K562 (cell line): ENCODE data around the gene NEMP2. TPM values are rescaled to one million over a fixed set of nuclear protein-coding genes. Genes with fewer than 3 reads are reported as not detected.

Experiments
- ATAC-seq: fragments of 200-7000 bp; cut with Tn5 transposase; 3 replicates; pipeline ENCODE4 v1.9.1; 2020; ENCODE audit warnings: moderate library complexity
- BruUV-seq: library from RNA; stranded (reverse); fragments of 400-500 nt; replicated peaks from 2 replicates; lab custom pipeline; 2021; lab: Mats Ljungman, UMichigan
- CTCF ChIA-PET: fragments of 300-600 bp; formaldehyde crosslinking; extraction: SDS; loops from one replicate; lab custom pipeline; 2021; ENCODE audit warnings: low intra/inter-chr PET ratio; lab: Yijun Ruan, JAX
- POLR2A ChIA-PET: fragments of 300-600, 350-650 bp; sonication (Branson Sonifier 250); formaldehyde crosslinking; extraction: SDS; loops from one replicate; lab custom pipeline; 2021; ENCODE audit warnings: antibody characterized with exemption, inconsistent platforms; lab: Yijun Ruan, JAX
- DNase-seq, 4 experiments: peaks; one replicate each; pipeline versions ENCODE4 v3.0.0 to v3.0.0-alpha.2; 2011 to 2018; ENCODE audit warnings: low spot score in 3 of 4, mixed read lengths in 3 of 4; ENCODE audit errors: extremely low read depth in 1 of 4
- FAIRE-seq: peaks from 2 replicates; lab custom pipeline; 2011; peaks lifted over from hg19 to GRCh38; lab: Jason Lieb, UNC
- H2AFZ ChIP-seq: 2 replicates; pipeline ENCODE4 v1.6.0; 2011; ENCODE audit warnings: low read depth, low read length, control low read depth, inconsistent platforms
- H3K27ac ChIP-seq: fragments of 200-600 bp; 3 replicates; pipeline ENCODE4 v1.8.0; 2011; ENCODE audit warnings: low read depth, mild to moderate bottlenecking, control low read depth, inconsistent platforms, low read length, moderate library complexity, mixed read lengths; ENCODE audit errors: extremely low read depth
- H3K27me3 ChIP-seq, 2 experiments: fragments of 300-600 bp in 1 of 2; 2 replicates in 1 of 2; 3 replicates in 1 of 2; pipeline versions ENCODE4 v1.6.0 to v1.8.0; 2011; ENCODE audit warnings: inconsistent platforms in 2 of 2, low read length in 2 of 2, mild to moderate bottlenecking in 1 of 2, mixed read lengths in 1 of 2, moderate library complexity in 1 of 2; ENCODE audit not compliant: control insufficient read depth in 2 of 2, insufficient read depth in 2 of 2
- H3K36me3 ChIP-seq: fragments of 300-600 bp; 3 replicates; pipeline ENCODE4 v1.8.0; 2011; ENCODE audit warnings: mild to moderate bottlenecking, low read length, inconsistent platforms; ENCODE audit not compliant: control insufficient read depth, insufficient read depth
- H3K4me1 ChIP-seq, 2 experiments: fragments of 200-600 bp in 1 of 2; replicated peaks in 1 of 2; 2 replicates in 1 of 2; 3 replicates in 1 of 2; pipeline versions ENCODE4 v1.5.1 to v1.8.0; 2011; ENCODE audit warnings: inconsistent platforms in 2 of 2, low read length in 2 of 2, mild to moderate bottlenecking in 1 of 2, mixed read lengths in 1 of 2, moderate library complexity in 1 of 2; ENCODE audit not compliant: control insufficient read depth in 2 of 2, insufficient read depth in 2 of 2
- H3K4me2 ChIP-seq: 2 replicates; pipeline ENCODE4 v1.6.1; 2011; ENCODE audit warnings: low read length, control low read depth, inconsistent platforms, mixed read lengths; ENCODE audit not compliant: insufficient read depth
- H3K4me3 ChIP-seq: fragments of 200-600 bp; sonication (generic), shearing (Covaris generic); 2 replicates; pipeline ENCODE4 v1.5.1; 2016; ENCODE audit warnings: control low read depth, inconsistent platforms
- H3K79me2 ChIP-seq: fragments of 200-600 bp; 3 replicates; pipeline ENCODE4 v1.8.0; 2011; ENCODE audit warnings: low read length, inconsistent platforms; ENCODE audit not compliant: control insufficient read depth, insufficient read depth
- H3K9ac ChIP-seq, 2 experiments: 2 replicates each; pipeline versions ENCODE4 v1.6.0 to v1.6.1; 2011; ENCODE audit warnings: low read depth in 2 of 2, low read length in 2 of 2, control low read depth in 1 of 2, inconsistent platforms in 1 of 2, mild to moderate bottlenecking in 1 of 2, mixed read lengths in 1 of 2; ENCODE audit not compliant: insufficient read depth in 1 of 2
- H3K9me1 ChIP-seq: one replicate; pipeline ENCODE4 v1.6.0; 2011; ENCODE audit warnings: inconsistent platforms, mild to moderate bottlenecking, low read length, moderate library complexity; ENCODE audit not compliant: control insufficient read depth, insufficient read depth
- H3K9me3 ChIP-seq: replicated peaks from 2 replicates; pipeline ENCODE4 v1.5.1; 2011; ENCODE audit warnings: low read depth, low read length, inconsistent platforms; ENCODE audit not compliant: control insufficient read depth, insufficient read depth
- H4K20me1 ChIP-seq: replicated peaks from 2 replicates; pipeline ENCODE4 v1.6.1; 2011; ENCODE audit warnings: low read length, inconsistent platforms, mixed read lengths; ENCODE audit not compliant: control insufficient read depth, insufficient read depth
- HEY1 ChIP-seq: fragments of 250-450 bp; sonication (Bioruptor Pico); IDR thresholded peaks from 2 replicates; pipeline ENCODE4 v1.5.0; 2020; ENCODE audit warnings: mild to moderate bottlenecking, moderate library complexity, borderline replicate concordance
- WGBS: fragments of 100-300 bp; shearing (Covaris generic); methylation state at CpG from one replicate; pipeline ENCODE4 v1.1.6; 2016; ENCODE audit warnings: low coverage, mixed read lengths; ENCODE audit not compliant: insufficient coverage; ENCODE audit errors: missing lambda C conversion rate; 5-methylcytosine and 5-hydroxymethylcytosine counted together
- in situ Hi-C: fragments of 300-500 bp; cut with MboI; formaldehyde crosslinking; loops from 4 replicates; pipeline ENCODE4 v1.15.0; 2018; ENCODE audit warnings: inconsistent platforms, mixed read lengths
- intact Hi-C: fragments of 100-400 bp; cut with micrococcal nuclease; formaldehyde crosslinking; loops from 2 replicates; pipeline ENCODE4 v1.14.2; 2022
- polyA plus RNA-seq, 8 experiments: library from polyadenylated mRNA; depleted of rRNA in 4 of 8; stranded (reverse) in 5 of 8; unstranded in 3 of 8; fragments of >200 nt; fragmentation: Nextera tagmentation in 2 of 8; fragmentation: Illumina TruSeq in 1 of 8; extraction: Ambion mirVana in 2 of 8; extraction: Trizol in 1 of 8; gene quantifications; 2 replicates each; pipeline versions ENCODE4 v1.2.1 to v1.2.3, GENCODE V29; 2011 to 2014; ENCODE audit warnings: inconsistent platforms in 1 of 8, missing spikeins in 1 of 8
- total RNA-seq, 7 experiments: library from RNA; depleted of rRNA in 6 of 7; stranded (reverse); fragments of >200 nt in 6 of 7; fragmentation: Illumina TruSeq in 2 of 7; extraction: Trizol in 2 of 7; gene quantifications; 2 replicates each; pipeline versions ENCODE4 v1.2.1 to v1.2.3, GENCODE V29; 2011 to 2021; ENCODE audit warnings: low replicate concordance in 1 of 7
- TF ChIP-seq, protein P1 (sequence below): fragments of 450-650 bp; IDR thresholded peaks from 2 replicates; pipeline ENCODE4 v1.6.1; 2016; ENCODE audit warnings: mild to moderate bottlenecking, moderate library complexity
- TF ChIP-seq, protein P2 (sequence below): sonication (generic); IDR thresholded peaks from 2 replicates; pipeline ENCODE4 v1.6.1; 2016

Gene NEMP2
- total and polyA plus RNA-seq, 9 of the 15 experiments (the other 6 are each of a cell fraction or from before 2014, with no cell fraction given), result 0.32 to 3.0 (median 1.7) TPM

DNA sequence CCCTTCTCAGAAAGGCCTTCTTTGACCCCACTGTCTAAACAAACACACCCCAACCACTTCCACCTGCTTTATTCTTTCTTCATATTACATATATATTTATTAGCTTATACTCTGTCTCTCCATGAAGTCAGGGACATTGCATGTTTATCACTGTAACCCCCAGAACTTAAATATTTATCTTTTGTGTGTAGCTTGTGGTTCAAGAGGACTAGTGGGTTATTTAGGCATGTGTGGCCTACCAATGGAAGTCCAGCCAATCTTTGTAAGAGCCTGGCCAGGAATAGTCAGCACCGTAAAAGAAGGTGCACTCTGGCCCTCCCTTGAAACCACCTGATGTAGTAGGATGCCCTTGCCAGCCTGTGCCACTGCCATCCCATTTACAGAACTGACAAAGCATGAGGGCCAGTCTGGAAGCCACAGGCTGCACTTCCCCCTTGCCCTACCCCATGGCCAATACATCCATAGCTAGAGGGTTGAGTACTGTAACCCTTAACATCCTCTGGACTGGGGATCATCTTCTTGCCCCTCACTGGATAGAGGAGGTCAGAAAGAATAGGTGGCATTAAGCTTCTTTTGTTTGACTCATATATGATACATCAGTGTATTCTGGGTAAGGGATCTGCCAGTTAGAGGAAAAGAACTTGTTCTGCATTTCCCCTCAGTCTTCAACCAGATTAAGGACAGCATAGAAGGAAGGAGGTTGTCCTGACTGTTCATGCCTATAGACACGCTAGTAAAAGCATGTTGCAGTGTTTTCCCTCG, 4.9 kb downstream of the NEMP2 start:
- Histone ChIP-seq H3K79me2 (peaks cover 9% of the 10 kb centered on the region), H3K9me3 (no peaks in the 10 kb centered on the region), H3K36me3 (no peaks in the 10 kb centered on the region), H3K27ac (no peak overlapping the region), H2AFZ (0 out of 2 replicates have a peak overlapping the region, but pooled peaks have one; percentile 9), H3K4me3 (no peak overlapping the region), H3K4me1 (peaks cover 7 to 43% of the 10 kb centered on the region in 2 experiments; a peak in 4 of 5 replicates), H3K9ac (peak overlapping the region in 1 of 2 experiments; percentile 35; a peak in 1 of 4 replicates), H3K27me3 (no peaks in the 10 kb centered on the region), H3K9me1 (no peaks in the 10 kb centered on the region), H4K20me1 (no peaks in the 10 kb centered on the region), H3K4me2 (no peak overlapping the region)
- in situ Hi-C loops, result no loop called here
- TF ChIP-seq, protein P1, sequence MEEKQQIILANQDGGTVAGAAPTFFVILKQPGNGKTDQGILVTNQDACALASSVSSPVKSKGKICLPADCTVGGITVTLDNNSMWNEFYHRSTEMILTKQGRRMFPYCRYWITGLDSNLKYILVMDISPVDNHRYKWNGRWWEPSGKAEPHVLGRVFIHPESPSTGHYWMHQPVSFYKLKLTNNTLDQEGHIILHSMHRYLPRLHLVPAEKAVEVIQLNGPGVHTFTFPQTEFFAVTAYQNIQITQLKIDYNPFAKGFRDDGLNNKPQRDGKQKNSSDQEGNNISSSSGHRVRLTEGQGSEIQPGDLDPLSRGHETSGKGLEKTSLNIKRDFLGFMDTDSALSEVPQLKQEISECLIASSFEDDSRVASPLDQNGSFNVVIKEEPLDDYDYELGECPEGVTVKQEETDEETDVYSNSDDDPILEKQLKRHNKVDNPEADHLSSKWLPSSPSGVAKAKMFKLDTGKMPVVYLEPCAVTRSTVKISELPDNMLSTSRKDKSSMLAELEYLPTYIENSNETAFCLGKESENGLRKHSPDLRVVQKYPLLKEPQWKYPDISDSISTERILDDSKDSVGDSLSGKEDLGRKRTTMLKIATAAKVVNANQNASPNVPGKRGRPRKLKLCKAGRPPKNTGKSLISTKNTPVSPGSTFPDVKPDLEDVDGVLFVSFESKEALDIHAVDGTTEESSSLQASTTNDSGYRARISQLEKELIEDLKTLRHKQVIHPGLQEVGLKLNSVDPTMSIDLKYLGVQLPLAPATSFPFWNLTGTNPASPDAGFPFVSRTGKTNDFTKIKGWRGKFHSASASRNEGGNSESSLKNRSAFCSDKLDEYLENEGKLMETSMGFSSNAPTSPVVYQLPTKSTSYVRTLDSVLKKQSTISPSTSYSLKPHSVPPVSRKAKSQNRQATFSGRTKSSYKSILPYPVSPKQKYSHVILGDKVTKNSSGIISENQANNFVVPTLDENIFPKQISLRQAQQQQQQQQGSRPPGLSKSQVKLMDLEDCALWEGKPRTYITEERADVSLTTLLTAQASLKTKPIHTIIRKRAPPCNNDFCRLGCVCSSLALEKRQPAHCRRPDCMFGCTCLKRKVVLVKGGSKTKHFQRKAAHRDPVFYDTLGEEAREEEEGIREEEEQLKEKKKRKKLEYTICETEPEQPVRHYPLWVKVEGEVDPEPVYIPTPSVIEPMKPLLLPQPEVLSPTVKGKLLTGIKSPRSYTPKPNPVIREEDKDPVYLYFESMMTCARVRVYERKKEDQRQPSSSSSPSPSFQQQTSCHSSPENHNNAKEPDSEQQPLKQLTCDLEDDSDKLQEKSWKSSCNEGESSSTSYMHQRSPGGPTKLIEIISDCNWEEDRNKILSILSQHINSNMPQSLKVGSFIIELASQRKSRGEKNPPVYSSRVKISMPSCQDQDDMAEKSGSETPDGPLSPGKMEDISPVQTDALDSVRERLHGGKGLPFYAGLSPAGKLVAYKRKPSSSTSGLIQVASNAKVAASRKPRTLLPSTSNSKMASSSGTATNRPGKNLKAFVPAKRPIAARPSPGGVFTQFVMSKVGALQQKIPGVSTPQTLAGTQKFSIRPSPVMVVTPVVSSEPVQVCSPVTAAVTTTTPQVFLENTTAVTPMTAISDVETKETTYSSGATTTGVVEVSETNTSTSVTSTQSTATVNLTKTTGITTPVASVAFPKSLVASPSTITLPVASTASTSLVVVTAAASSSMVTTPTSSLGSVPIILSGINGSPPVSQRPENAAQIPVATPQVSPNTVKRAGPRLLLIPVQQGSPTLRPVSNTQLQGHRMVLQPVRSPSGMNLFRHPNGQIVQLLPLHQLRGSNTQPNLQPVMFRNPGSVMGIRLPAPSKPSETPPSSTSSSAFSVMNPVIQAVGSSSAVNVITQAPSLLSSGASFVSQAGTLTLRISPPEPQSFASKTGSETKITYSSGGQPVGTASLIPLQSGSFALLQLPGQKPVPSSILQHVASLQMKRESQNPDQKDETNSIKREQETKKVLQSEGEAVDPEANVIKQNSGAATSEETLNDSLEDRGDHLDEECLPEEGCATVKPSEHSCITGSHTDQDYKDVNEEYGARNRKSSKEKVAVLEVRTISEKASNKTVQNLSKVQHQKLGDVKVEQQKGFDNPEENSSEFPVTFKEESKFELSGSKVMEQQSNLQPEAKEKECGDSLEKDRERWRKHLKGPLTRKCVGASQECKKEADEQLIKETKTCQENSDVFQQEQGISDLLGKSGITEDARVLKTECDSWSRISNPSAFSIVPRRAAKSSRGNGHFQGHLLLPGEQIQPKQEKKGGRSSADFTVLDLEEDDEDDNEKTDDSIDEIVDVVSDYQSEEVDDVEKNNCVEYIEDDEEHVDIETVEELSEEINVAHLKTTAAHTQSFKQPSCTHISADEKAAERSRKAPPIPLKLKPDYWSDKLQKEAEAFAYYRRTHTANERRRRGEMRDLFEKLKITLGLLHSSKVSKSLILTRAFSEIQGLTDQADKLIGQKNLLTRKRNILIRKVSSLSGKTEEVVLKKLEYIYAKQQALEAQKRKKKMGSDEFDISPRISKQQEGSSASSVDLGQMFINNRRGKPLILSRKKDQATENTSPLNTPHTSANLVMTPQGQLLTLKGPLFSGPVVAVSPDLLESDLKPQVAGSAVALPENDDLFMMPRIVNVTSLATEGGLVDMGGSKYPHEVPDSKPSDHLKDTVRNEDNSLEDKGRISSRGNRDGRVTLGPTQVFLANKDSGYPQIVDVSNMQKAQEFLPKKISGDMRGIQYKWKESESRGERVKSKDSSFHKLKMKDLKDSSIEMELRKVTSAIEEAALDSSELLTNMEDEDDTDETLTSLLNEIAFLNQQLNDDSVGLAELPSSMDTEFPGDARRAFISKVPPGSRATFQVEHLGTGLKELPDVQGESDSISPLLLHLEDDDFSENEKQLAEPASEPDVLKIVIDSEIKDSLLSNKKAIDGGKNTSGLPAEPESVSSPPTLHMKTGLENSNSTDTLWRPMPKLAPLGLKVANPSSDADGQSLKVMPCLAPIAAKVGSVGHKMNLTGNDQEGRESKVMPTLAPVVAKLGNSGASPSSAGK, result peak; percentile 42
- TF ChIP-seq, protein P2, sequence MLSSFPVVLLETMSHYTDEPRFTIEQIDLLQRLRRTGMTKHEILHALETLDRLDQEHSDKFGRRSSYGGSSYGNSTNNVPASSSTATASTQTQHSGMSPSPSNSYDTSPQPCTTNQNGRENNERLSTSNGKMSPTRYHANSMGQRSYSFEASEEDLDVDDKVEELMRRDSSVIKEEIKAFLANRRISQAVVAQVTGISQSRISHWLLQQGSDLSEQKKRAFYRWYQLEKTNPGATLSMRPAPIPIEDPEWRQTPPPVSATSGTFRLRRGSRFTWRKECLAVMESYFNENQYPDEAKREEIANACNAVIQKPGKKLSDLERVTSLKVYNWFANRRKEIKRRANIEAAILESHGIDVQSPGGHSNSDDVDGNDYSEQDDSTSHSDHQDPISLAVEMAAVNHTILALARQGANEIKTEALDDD, result no peak
- no peak for TF ChIP-seq HEY1 (CRISPR knock-in tag)
- no peak for FAIRE-seq
- ChIA-PET POLR2A (interaction anchor here (0.6 kb wide), 1 partner anchor 8 kb away, joined by 3 read pairs; no protein-coding TSS in a partner anchor), CTCF (no interaction called here)
- no TSS peak for BruUV-seq
- DNase-seq, result no peak
- 22% methylated on average over 3 of the region's 3 CpGs for WGBS
- ATAC-seq, result no peak
- intact Hi-C loops, result loop anchor here (5.0 to 10.0 kb wide), 2 partner anchors 53 to 275 kb away; no protein-coding TSS in a partner anchor
